GM21515 (cell line): ENCODE measurements around the gene RAB4A.

Experiments
- ATAC-seq: cut with Tn5 transposase; IDR thresholded peaks from one replicate; pipeline ENCODE4 v1.9.1; 2021; ENCODE audit not compliant: unreplicated experiment

The RAB4A gene

GRCh38 chr1:229270547-229271447 is at the start of gene RAB4A:
Gene RAB4A, plus strand, starts transcription at chr1:229271111. Its CDS starts 229 bp downstream, at chr1:229271340.
- peak; percentile 92 for ATAC-seq

- no peak for ATAC-seq
Observed at GRCh38 chr1:229222081-229222480, 48.8 kb upstream of the RAB4A start.

- ATAC-seq, result no peak
Observed at GRCh38 chr1:229223498-229223897, 47.4 kb upstream of the RAB4A start.

- ATAC-seq, result no peak
Observed at GRCh38 chr1:229224308-229224707, 46.6 kb upstream of the RAB4A start.

- no peak for ATAC-seq
Observed at GRCh38 chr1:229225331-229225782, 45.6 kb upstream of the RAB4A start.

- ATAC-seq, result no peak
Observed at GRCh38 chr1:229226796-229227195, 44.1 kb upstream of the RAB4A start.

GRCh38 chr1:229227298-229227919 is 43.5 kb upstream of the RAB4A start:
- ATAC-seq, result no peak

GRCh38 chr1:229228522-229228921 is 42.4 kb upstream of the RAB4A start:
- ATAC-seq, result no peak

- no peak for ATAC-seq
Observed at GRCh38 chr1:229229137-229229720, 41.7 kb upstream of the RAB4A start.

- ATAC-seq, result no peak
Observed at GRCh38 chr1:229229721-229230139, 41.2 kb upstream of the RAB4A start.

- no peak for ATAC-seq
Observed at GRCh38 chr1:229230140-229230892, 40.6 kb upstream of the RAB4A start.

GRCh38 chr1:229230893-229231753 is 39.8 kb upstream of the RAB4A start:
- no peak for ATAC-seq

- ATAC-seq, result no peak
Observed at GRCh38 chr1:229231754-229232119, 39.2 kb upstream of the RAB4A start.

GRCh38 chr1:229234870-229235472 is 35.9 kb upstream of the RAB4A start:
- no peak for ATAC-seq

GRCh38 chr1:229237320-229237719 is 33.6 kb upstream of the RAB4A start:
- no peak for ATAC-seq

- ATAC-seq, result no peak
Observed at GRCh38 chr1:229238231-229238630, 32.7 kb upstream of the RAB4A start.

- ATAC-seq, result no peak
Observed at GRCh38 chr1:229238674-229239415, 32.1 kb upstream of the RAB4A start.

- no peak for ATAC-seq
Observed at GRCh38 chr1:229240532-229240931, 30.4 kb upstream of the RAB4A start.

- ATAC-seq, result no peak
Observed at GRCh38 chr1:229241390-229241789, 29.5 kb upstream of the RAB4A start.
